Islet precursor cell (in vitro differentiated cells): ENCODE measurements around the gene RGS4.

Experiments
- DNase-seq: peaks from one replicate; pipeline ENCODE4 v3.0.0-alpha.2; 2018

The RGS4 gene

GRCh38 chr1:163069142-163069541 lies at the start of gene RGS4:
Gene RGS4, plus strand, starts transcription at chr1:163069361. Its CDS starts 124 bp downstream, at chr1:163069485.
- DNase-seq, result peak; percentile 95

- no peak for DNase-seq
Measured at GRCh38 chr1:163022129-163022528, 47.0 kb upstream of the RGS4 start.

- no peak for DNase-seq
Measured at GRCh38 chr1:163027610-163028009, 41.6 kb upstream of the RGS4 start.

- DNase-seq, result no peak
Measured at GRCh38 chr1:163029901-163030300, 39.3 kb upstream of the RGS4 start.

GRCh38 chr1:163035446-163036249 lies 33.5 kb upstream of the RGS4 start:
- DNase-seq, result peak; percentile 85

GRCh38 chr1:163036671-163037070 lies 32.5 kb upstream of the RGS4 start:
- no peak for DNase-seq

- DNase-seq, result no peak
Measured at GRCh38 chr1:163038928-163039706, 30.0 kb upstream of the RGS4 start.

GRCh38 chr1:163039707-163040093 lies 29.5 kb upstream of the RGS4 start:
- DNase-seq, result no peak

- peak; percentile 60 for DNase-seq
Measured at GRCh38 chr1:163046071-163046470, 23.1 kb upstream of the RGS4 start.

GRCh38 chr1:163047951-163048659 lies 21.1 kb upstream of the RGS4 start:
- no peak for DNase-seq

GRCh38 chr1:163048869-163049268 lies 20.3 kb upstream of the RGS4 start:
- DNase-seq, result no peak

- no peak for DNase-seq
Measured at GRCh38 chr1:163049296-163049695, 19.9 kb upstream of the RGS4 start.

GRCh38 chr1:163050496-163050895 lies 18.7 kb upstream of the RGS4 start:
- no peak for DNase-seq

GRCh38 chr1:163054181-163054591 lies 15.0 kb upstream of the RGS4 start:
- DNase-seq, result peak; percentile 83

GRCh38 chr1:163055005-163055404 lies 14.2 kb upstream of the RGS4 start:
- DNase-seq, result no peak

GRCh38 chr1:163055531-163055930 lies 13.6 kb upstream of the RGS4 start:
- no peak for DNase-seq

GRCh38 chr1:163056831-163057230 lies 12.3 kb upstream of the RGS4 start:
- no peak for DNase-seq

- no peak for DNase-seq
Measured at GRCh38 chr1:163060343-163061007, 8.7 kb upstream of the RGS4 start.

- DNase-seq, result no peak
Measured at GRCh38 chr1:163063143-163063542, 6.0 kb upstream of the RGS4 start.

GRCh38 chr1:163063610-163064009 lies 5.6 kb upstream of the RGS4 start:
- DNase-seq, result no peak

GRCh38 chr1:163066168-163066567 lies 3.0 kb upstream of the RGS4 start:
- no peak for DNase-seq

- no peak for DNase-seq
Measured at GRCh38 chr1:163066686-163067085, 2.5 kb upstream of the RGS4 start.

- DNase-seq, result no peak
Measured at GRCh38 chr1:163068716-163069115, 445 bp upstream of the RGS4 start.
